Fibroblast of lung (primary cell): ENCODE results near the gene TIMP2. TPM values are rescaled to one million over a fixed set of nuclear protein-coding genes. Genes with fewer than 3 reads are reported as not detected.
A peak's percentile ranks its signal among the peaks of the same experiment; 100 is the strongest.
"Not testable (repeated sequence)": the region's sequence is repeated elsewhere in the genome, so short reads cannot be mapped to it uniquely, and the experiment has no call there.

Source experiments
- DNase-seq, 2 donors: peaks; one replicate each; pipeline versions ENCODE4 v3.0.0 to v3.0.0-alpha.2; 2010; ENCODE audit warnings: low read depth in 2 of 2
- H2AFZ ChIP-seq: 2 replicates; pipeline ENCODE4 v1.5.1; 2012; ENCODE audit warnings: low read length, control low read depth, inconsistent platforms
- H3K27ac ChIP-seq: 2 replicates; pipeline ENCODE4 v1.5.1; 2011; ENCODE audit warnings: low read length, control low read depth; ENCODE audit not compliant: insufficient read depth
- H3K27me3 ChIP-seq: 2 replicates; pipeline ENCODE4 v1.5.1; 2011; ENCODE audit warnings: mild to moderate bottlenecking, low read length; ENCODE audit not compliant: control insufficient read depth, insufficient read depth
- H3K36me3 ChIP-seq: 2 replicates; pipeline ENCODE4 v1.5.1; 2011; ENCODE audit warnings: low read length; ENCODE audit not compliant: control insufficient read depth, insufficient read depth
- H3K4me1 ChIP-seq: 2 replicates; pipeline ENCODE4 v1.5.1; 2011; ENCODE audit warnings: low read length; ENCODE audit not compliant: control insufficient read depth, insufficient read depth; ENCODE audit errors: extremely low read depth
- H3K4me2 ChIP-seq: 2 replicates; pipeline ENCODE4 v1.5.1; 2011; ENCODE audit warnings: low read length, control low read depth; ENCODE audit not compliant: insufficient read depth; ENCODE audit errors: extremely low read depth
- H3K4me3 ChIP-seq, 4 experiments: fragments of 200-600 bp in 1 of 4; sonication (generic) in 1 of 4; replicated peaks in 1 of 4; 2 replicates each; pipeline ENCODE4 v1.5.1; 2011 to 2016; ENCODE audit warnings: low read length in 4 of 4, low read depth in 3 of 4, mild to moderate bottlenecking in 3 of 4, control low read depth in 2 of 4, inconsistent platforms in 1 of 4, mixed read lengths in 1 of 4; ENCODE audit not compliant: insufficient read depth in 1 of 4; ENCODE audit errors: control extremely low read depth in 1 of 4
- H3K79me2 ChIP-seq: 2 replicates; pipeline ENCODE4 v1.5.1; 2012; ENCODE audit warnings: mild to moderate bottlenecking, low read length, inconsistent platforms; ENCODE audit not compliant: control insufficient read depth, insufficient read depth
- H3K9ac ChIP-seq: 2 replicates; pipeline ENCODE4 v1.5.1; 2011; ENCODE audit warnings: mild to moderate bottlenecking, low read length, control low read depth; ENCODE audit not compliant: insufficient read depth
- H3K9me3 ChIP-seq: 2 replicates; pipeline ENCODE4 v1.5.1; 2012; ENCODE audit warnings: low read depth, low read length; ENCODE audit not compliant: control insufficient read depth, insufficient read depth
- H4K20me1 ChIP-seq: 2 replicates; pipeline ENCODE4 v1.5.1; 2011; ENCODE audit warnings: low read length; ENCODE audit not compliant: control insufficient read depth, insufficient read depth; ENCODE audit errors: extremely low read depth
- EZH2 ChIP-seq: IDR thresholded peaks from 2 replicates; pipeline ENCODE4 v1.5.1; 2012; ENCODE audit warnings: low read length, control low read depth, mild to moderate bottlenecking; ENCODE audit errors: missing control alignments
- polyA plus RNA-seq, 2 donors: library from polyadenylated mRNA; depleted of rRNA in 1 of 2; stranded (reverse) in 1 of 2; unstranded in 1 of 2; fragments of >200 nt; gene quantifications; 2 replicates each; pipeline ENCODE4 v1.2.1, GENCODE V29; 2011 to 2012; ENCODE audit warnings: missing spikeins in 1 of 2
- total RNA-seq: library from RNA; depleted of rRNA; stranded (reverse); fragments of >200 nt; gene quantifications from 2 replicates; pipeline ENCODE4 v1.2.1, GENCODE V29; 2014
- TF ChIP-seq, protein P1 (sequence below), 2 donors: IDR thresholded peaks in 1 of 2; conservative IDR thresholded peaks in 1 of 2; 1 replicate in 1 of 2; 2 replicates in 1 of 2; pipeline ENCODE4 v1.5.1; 2011 to 2012; ENCODE audit warnings: low read length in 2 of 2, control low read depth in 1 of 2, inconsistent platforms in 1 of 2, low read depth in 1 of 2, mild to moderate bottlenecking in 1 of 2

Gene TIMP2
- total and polyA plus RNA-seq, 2 donors (not counting 1 experiment from before 2014, with no cell fraction given), result 155 to 745 TPM

DNA sequence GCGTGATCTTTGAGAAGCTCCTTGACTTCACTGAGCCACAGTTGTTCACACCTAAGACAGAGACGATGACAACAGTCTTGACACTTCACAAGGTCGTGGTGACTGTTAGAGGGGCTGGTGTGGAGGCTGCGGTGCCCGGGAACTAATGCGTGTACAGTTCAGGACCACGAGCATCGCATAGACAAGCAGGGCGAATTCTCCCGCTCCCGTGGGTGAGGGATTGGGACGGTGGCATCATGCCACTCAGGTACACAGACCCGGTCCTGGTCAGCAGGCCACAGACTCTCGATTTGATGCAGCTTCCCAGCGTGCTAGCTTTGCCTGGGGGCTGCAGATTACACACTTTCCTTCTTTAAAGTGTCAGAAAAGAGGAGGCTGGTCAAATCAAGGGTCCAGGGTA is 46.9 kb downstream of the TIMP2 start:
- no peak overlapping the region for H3K9ac ChIP-seq
- TF ChIP-seq, protein P1, sequence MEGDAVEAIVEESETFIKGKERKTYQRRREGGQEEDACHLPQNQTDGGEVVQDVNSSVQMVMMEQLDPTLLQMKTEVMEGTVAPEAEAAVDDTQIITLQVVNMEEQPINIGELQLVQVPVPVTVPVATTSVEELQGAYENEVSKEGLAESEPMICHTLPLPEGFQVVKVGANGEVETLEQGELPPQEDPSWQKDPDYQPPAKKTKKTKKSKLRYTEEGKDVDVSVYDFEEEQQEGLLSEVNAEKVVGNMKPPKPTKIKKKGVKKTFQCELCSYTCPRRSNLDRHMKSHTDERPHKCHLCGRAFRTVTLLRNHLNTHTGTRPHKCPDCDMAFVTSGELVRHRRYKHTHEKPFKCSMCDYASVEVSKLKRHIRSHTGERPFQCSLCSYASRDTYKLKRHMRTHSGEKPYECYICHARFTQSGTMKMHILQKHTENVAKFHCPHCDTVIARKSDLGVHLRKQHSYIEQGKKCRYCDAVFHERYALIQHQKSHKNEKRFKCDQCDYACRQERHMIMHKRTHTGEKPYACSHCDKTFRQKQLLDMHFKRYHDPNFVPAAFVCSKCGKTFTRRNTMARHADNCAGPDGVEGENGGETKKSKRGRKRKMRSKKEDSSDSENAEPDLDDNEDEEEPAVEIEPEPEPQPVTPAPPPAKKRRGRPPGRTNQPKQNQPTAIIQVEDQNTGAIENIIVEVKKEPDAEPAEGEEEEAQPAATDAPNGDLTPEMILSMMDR (conservative IDR thresholded peaks at IDR 0.05 in 1 of 2, IDR thresholded peaks at IDR 0.05 in 1 of 2; ENCODE audit: low read depth in 1 of 2, low read length in 2 of 2), result no peak
- TF ChIP-seq EZH2, result no peak
- H4K20me1 ChIP-seq, result no peaks in the 10 kb centered on the region
- peaks cover 76% of the 10 kb centered on the region for H3K79me2 ChIP-seq
- peaks cover 11% of the 10 kb centered on the region for H3K36me3 ChIP-seq
- peaks cover 45% of the 10 kb centered on the region for H3K4me1 ChIP-seq
- H3K9me3 ChIP-seq, result no peaks in the 10 kb centered on the region
- no peaks in the 10 kb centered on the region for H3K27me3 ChIP-seq
- H2AFZ ChIP-seq, result no peak overlapping the region
- H3K4me3 ChIP-seq, result no peak overlapping the region
- no peak overlapping the region for H3K4me2 ChIP-seq
- H3K27ac ChIP-seq, result peak overlapping the region; percentile 46
- DNase-seq, result no peak

DNA sequence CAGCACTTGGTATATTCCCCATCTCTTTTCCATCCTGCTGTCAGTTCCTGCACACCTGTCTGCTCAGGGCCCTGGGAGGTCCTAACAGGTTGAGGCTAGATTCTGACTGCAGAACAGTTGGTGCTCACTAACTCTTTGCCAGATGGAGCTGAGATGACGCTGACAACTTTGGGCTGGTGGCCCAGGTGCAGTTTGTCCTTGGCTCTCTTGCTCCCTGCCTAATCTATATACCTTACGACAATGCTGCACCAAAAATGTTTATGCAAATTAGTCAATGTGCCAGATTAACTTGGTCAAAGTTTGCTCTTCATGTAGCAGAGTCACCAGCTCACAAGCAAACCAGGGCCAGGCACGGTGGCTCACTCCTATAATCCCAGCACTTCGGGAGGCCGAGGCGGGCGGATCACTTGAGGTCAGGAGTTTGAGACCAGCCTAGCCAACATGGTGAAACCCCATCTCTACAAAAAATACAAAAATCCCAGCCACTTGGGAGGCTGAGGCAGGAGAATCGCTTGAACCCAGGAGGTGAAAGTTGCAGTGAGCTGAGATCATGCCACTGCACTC is 48.2 kb downstream of the TIMP2 start:
- H3K27ac ChIP-seq, H4K20me1 ChIP-seq, H3K4me3 ChIP-seq, DNase-seq, H3K4me2 ChIP-seq, H3K9ac ChIP-seq, H2AFZ ChIP-seq, H3K9me3 ChIP-seq, H3K36me3 ChIP-seq, H3K27me3 ChIP-seq: not testable (repeated sequence)
- H3K79me2 ChIP-seq, result peaks cover 68% of the 10 kb centered on the region
- peaks cover 33% of the 10 kb centered on the region for H3K4me1 ChIP-seq

DNA sequence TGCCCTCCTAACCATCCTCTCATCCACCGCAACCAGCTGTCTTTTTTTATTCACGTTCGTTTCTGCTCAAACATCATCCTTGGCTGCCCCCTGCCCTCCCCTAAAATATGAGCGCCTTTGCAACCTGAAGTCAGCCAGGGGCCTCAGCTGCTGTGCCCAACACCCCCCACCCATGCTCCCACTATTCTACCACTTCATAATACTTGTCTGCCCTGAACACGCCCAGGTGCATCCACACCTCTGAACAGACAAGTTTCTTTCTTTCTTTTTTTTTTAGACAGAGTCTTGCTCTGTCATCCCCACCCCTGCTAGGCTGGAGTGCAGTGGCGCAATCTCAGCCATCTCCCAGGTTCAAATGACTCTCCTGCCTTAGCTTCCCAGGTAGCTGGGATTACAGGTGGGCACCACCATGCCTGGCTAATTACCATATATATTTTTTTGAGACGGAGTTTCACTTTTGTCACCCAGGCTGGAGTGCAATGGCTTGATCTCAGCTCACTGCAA is 49.0 kb downstream of the TIMP2 start:
- H3K27ac ChIP-seq, result no peak overlapping the region
- H3K4me2 ChIP-seq, result no peak overlapping the region
- H3K36me3 ChIP-seq, result peaks cover 8% of the 10 kb centered on the region
- H4K20me1 ChIP-seq, result no peaks in the 10 kb centered on the region
- no peak overlapping the region for H2AFZ ChIP-seq
- H3K79me2 ChIP-seq, result peaks cover 59% of the 10 kb centered on the region
- TF ChIP-seq, protein P1 (conservative IDR thresholded peaks at IDR 0.05 in 1 of 2, IDR thresholded peaks at IDR 0.05 in 1 of 2; ENCODE audit: low read depth in 1 of 2, low read length in 2 of 2), result no peak
- TF ChIP-seq EZH2, result no peak
- H3K4me1 ChIP-seq, result peaks cover 30% of the 10 kb centered on the region
- no peaks in the 10 kb centered on the region for H3K9me3 ChIP-seq
- DNase-seq, result no peak
- H3K4me3 ChIP-seq, result no peak overlapping the region
- H3K9ac ChIP-seq, result no peak overlapping the region
- H3K27me3 ChIP-seq, result no peaks in the 10 kb centered on the region
